GM12801 (cell line): ENCODE data around the gene HIGD1A.

Experiments used
- TF ChIP-seq, protein P1 (sequence below): IDR thresholded peaks from one replicate; pipeline ENCODE4 v1.5.1; 2011; ENCODE audit warnings: control low read depth; ENCODE audit not compliant: insufficient read length; ENCODE audit errors: extremely low read depth

Gene HIGD1A

DNA sequence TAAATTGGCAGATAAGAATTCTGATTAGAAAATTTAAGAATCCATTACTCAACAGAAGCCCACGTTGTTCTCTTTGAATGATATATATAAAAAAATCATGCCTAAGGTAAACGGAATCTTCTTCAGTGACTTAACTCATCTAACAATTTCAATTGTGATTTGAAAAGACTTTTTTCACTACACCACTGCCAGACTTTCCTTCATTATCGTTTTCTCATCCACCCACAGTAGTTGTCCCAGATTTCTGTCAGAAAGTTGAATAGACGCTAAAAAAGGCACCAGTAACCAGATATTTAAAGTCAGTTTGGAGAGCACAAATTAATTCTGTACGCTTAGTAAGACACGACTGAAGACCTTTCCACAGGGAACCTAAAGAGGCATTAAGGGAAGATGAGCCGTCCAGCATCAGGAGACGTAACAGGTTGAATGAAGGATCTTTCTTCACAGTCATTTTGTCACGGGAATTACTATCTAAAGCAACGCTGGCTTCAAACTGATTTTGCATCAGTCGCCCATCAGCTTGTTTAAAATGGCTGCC is 1.3 kb downstream of the HIGD1A start:
- TF ChIP-seq, protein P1, sequence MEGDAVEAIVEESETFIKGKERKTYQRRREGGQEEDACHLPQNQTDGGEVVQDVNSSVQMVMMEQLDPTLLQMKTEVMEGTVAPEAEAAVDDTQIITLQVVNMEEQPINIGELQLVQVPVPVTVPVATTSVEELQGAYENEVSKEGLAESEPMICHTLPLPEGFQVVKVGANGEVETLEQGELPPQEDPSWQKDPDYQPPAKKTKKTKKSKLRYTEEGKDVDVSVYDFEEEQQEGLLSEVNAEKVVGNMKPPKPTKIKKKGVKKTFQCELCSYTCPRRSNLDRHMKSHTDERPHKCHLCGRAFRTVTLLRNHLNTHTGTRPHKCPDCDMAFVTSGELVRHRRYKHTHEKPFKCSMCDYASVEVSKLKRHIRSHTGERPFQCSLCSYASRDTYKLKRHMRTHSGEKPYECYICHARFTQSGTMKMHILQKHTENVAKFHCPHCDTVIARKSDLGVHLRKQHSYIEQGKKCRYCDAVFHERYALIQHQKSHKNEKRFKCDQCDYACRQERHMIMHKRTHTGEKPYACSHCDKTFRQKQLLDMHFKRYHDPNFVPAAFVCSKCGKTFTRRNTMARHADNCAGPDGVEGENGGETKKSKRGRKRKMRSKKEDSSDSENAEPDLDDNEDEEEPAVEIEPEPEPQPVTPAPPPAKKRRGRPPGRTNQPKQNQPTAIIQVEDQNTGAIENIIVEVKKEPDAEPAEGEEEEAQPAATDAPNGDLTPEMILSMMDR, result no peak

DNA sequence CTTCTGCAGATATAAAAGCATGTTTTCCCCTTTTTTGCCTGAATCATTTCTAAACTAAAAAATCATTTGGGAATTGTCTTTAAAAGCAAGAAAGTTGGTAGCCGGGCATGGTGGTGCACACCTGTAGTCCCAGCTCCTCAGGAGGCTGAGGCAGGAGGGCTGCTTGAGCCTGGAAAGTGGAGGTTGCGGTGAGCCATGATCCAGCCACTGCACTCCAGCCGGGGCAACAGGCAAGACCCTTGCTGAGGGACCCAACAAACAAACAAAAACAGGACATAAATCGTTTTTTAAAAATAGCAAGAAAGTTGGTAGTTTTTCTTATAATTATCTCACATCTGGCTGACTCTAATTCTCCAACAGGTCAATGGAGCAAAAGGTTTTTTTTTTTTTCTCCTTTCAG is 2.5 kb downstream of the HIGD1A start:
- TF ChIP-seq, protein P1, result no peak

DNA sequence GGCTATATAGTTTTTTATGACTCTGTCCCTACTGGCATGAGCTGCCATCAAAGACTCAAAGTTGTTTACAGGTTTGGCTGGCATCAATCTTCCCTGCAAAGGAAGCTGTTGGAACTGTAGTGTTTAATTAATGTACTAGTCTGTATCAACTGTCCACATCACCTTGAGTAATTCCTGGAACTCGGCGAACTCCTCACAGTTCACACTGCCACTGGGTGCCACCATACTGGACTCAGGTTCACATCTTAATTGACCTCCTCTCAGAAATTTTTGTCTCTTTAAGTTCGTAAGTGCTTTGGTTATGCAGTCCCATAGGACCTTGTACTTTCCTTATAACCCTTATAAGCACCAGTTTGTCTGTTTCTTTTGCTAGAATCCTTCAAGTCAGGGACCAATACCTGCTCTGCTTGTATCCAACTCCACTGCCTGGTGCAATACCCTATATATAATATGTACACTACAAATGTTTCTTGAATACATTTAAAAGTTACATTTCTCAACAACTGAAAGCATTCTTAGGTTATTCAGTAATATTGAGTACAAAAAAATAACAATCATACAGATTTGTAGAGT is 3.2 kb downstream of the HIGD1A start:
- TF ChIP-seq, protein P1, result no peak

DNA sequence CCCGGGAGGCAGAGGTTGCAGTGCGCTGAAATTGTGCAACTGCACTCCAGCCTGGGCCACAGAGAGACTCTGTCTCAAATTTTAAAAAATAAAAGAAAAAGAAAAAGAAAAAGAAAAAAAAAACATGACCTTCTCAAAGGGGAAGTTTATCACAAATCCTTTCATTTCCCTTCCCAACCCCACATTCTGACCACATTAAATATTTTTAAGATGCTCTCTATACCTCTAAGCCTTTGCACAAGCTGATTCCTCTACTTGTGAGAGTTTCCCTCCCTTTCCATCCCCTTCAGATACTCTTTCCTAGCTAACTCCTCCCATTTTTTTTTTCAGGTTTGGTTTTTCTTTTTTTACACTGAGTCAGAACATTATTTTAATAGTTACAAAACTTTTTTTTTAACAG is 4.0 kb downstream of the HIGD1A start:
- TF ChIP-seq, protein P1, result no peak

DNA sequence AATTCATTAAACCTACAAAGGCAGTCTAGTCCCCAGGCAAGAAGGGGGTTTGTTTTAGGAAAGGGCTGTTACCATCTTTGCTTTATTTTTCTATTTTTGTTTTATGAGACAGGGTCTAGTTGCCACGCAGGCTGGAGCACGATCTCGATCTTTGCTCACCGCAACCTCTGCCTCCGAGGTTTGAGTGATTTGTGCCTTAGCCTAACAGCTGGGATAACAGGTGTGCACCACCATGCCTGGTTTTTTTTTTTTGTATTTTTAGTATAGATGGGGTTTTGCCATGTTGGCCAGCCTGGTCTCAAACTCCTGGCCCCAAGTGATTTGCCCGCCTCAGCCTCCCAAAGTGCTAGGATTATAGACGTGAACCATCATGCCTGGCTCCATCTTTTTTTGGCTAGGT is 4.9 kb downstream of the HIGD1A start:
- TF ChIP-seq, protein P1, result no peak

DNA sequence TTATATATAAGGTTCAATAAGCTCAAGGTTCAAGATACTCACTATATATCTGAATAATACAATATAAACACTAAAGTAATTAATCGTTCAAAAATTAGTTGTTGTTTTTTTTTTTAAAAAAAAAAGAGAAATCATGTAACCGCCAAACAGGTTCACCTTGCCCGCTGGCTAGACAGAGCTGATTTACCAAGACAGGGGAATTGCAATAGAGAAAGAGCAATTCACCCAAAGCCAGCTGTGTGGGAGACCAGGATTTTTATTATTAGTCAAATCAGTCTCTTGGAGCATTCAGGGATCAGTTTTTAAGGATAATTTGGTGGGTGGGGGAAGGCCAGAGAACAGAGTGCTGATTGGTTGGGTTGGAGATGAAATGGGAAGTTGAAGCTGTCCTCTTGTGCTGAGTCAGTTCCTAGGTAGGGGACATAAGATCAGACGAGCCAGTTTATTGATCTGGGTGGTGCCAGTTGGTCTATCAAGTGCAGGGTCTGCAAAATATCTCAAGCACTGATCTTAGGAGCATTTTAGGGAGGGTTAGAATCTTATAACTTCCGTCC is 7.9 kb downstream of the HIGD1A start:
- TF ChIP-seq, protein P1, result no peak

DNA sequence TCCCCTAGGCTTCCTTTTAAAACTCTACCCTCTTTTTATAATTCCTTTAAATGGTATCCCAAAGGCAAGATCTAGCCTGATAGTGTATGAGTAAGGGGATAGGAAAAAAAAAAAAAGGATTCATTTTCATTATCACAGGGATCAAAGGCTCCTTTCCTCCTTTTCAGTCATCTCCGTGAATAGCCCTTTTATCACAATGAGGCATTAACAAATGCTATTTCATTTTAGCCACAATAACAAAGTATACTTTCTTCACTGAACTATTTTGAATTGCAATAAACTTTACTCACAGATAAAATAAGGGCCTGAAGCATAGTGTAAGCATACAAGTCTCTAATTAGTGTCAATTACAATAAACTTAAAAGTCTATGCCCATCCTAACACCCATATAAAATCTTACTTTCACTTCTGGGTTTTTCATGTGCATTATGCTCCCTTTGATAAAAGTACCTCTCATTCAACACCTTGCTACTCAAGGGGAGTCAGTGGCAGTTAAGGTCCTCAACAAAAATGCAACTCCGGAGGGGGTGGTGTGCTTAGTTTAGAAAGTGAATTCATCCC is 8.6 kb downstream of the HIGD1A start:
- TF ChIP-seq, protein P1, result no peak
